ENCODE results near the gene OSGEP. TPM values are rescaled to one million over a fixed set of nuclear protein-coding genes. Genes with fewer than 3 reads are reported as not detected.
A peak's percentile ranks its signal among the peaks of the same experiment; 100 is the strongest.

The OSGEP gene
- total and polyA plus RNA-seq, 2 of the 13 experiments (the other 11 are each of a cell fraction or from before 2014, with no cell fraction given) = 39.7 to 41.1 TPM

GRCh38 chr14:20469242-20469889 lies 14.8 kb upstream of the OSGEP start, which contains the start of gene PNP (continued):
- TF ChIP-seq BATF2 (CRISPR knock-in tag; IDR thresholded peaks at IDR 0.05) (no peak), ETS1 (CRISPR knock-in tag; IDR thresholded peaks at IDR 0.05) (no peak; the same call in 1 of the 2 replicates), PAXIP1 (CRISPR knock-in tag; conservative IDR thresholded peaks at IDR 0.05) (peak; percentile 27; the same call in 1 of the 2 replicates), DBP (CRISPR knock-in tag; IDR thresholded peaks at IDR 0.05; ENCODE audit: not compliant biosample characterization) (peak; percentile 37), ZSCAN12 (CRISPR knock-in tag; IDR thresholded peaks at IDR 0.05) (no peak), MYPOP (CRISPR knock-in tag; IDR thresholded peaks at IDR 0.05) (peak; percentile 77), TRAFD1 (CRISPR knock-in tag; IDR thresholded peaks at IDR 0.05; ENCODE audit: borderline replicate concordance) (no peak), NFIB (CRISPR knock-in tag; IDR thresholded peaks at IDR 0.05; ENCODE audit: borderline replicate concordance) (no peak), ZNF230 (CRISPR knock-in tag; IDR thresholded peaks at IDR 0.05) (peak; percentile 46; the same call in 1 of the 2 replicates), FIP1L1 (IDR thresholded peaks at IDR 0.05; ENCODE audit: borderline replicate concordance, insufficient read depth, low read depth, low read length) (peak; percentile 80; the same call in 1 of the 2 replicates), MEIS1 (CRISPR knock-in tag; IDR thresholded peaks at IDR 0.05; ENCODE audit: borderline replicate concordance) (no peak), ZNF605 (CRISPR knock-in tag; IDR thresholded peaks at IDR 0.05) (peak; percentile 85; the same call in 1 of the 2 replicates), ZNF615 (CRISPR knock-in tag; IDR thresholded peaks at IDR 0.05; ENCODE audit: borderline replicate concordance) (no peak), NR1H2 (CRISPR knock-in tag; IDR thresholded peaks at IDR 0.05; ENCODE audit: borderline replicate concordance, low read depth) (0 out of 2 replicates have a peak, but pooled peaks have one; percentile 10), MTF2 (CRISPR knock-in tag; IDR thresholded peaks at IDR 0.05; ENCODE audit: borderline replicate concordance) (peak; percentile 90; the same call in 1 of the 2 replicates), ZBTB3 (CRISPR knock-in tag; IDR thresholded peaks at IDR 0.05; ENCODE audit: borderline replicate concordance, low read depth) (no peak)
